Muscle layer of colon (tissue), 2 donors: ENCODE results near the gene IFNA8.
"Not testable (repeated sequence)": the region's sequence is repeated elsewhere in the genome, so short reads cannot be mapped to it uniquely, and the experiment has no call there.

Experiments
- H3K27ac ChIP-seq: one replicate; pipeline ENCODE4 v1.7.0; 2013; ENCODE audit warnings: low read depth, mild to moderate bottlenecking, low read length, moderate library complexity
- H3K27me3 ChIP-seq, 2 donors: one replicate each; pipeline ENCODE4 v1.7.0; 2013; ENCODE audit warnings: low read length in 2 of 2, mild to moderate bottlenecking in 2 of 2; ENCODE audit not compliant: insufficient read depth in 2 of 2, control insufficient read depth in 1 of 2
- H3K36me3 ChIP-seq: one replicate; pipeline ENCODE4 v1.7.0; 2013; ENCODE audit warnings: mild to moderate bottlenecking, low read length; ENCODE audit not compliant: insufficient read depth
- H3K4me1 ChIP-seq: one replicate; pipeline ENCODE4 v1.7.0; 2013; ENCODE audit warnings: mild to moderate bottlenecking, low read length; ENCODE audit not compliant: insufficient read depth
- H3K4me3 ChIP-seq, 2 donors: one replicate each; pipeline ENCODE4 v1.7.0; 2013; ENCODE audit warnings: low read length in 2 of 2, low read depth in 1 of 2, mild to moderate bottlenecking in 1 of 2, moderate library complexity in 1 of 2
- H3K9ac ChIP-seq: one replicate; pipeline ENCODE4 v1.7.0; 2013; ENCODE audit warnings: low read length
- H3K9me3 ChIP-seq: one replicate; pipeline ENCODE4 v1.7.0; 2013; ENCODE audit warnings: mild to moderate bottlenecking, low read length
- donor health status: abdominal sarcoma.
- donor health status: Adenocarcinoma of cecum.

The IFNA8 gene

GRCh38 chr9:21408817-21409216 lies at the start of gene IFNA8:
Gene IFNA8, plus strand, starts transcription at chr9:21409117. Its CDS starts 60 bp downstream, at chr9:21409177.
- Histone ChIP-seq H3K4me1 (no peaks in the 10 kb centered on the region), H3K36me3 (no peaks in the 10 kb centered on the region), H3K27ac (no peak within 1 kb of the TSS)

DNA sequence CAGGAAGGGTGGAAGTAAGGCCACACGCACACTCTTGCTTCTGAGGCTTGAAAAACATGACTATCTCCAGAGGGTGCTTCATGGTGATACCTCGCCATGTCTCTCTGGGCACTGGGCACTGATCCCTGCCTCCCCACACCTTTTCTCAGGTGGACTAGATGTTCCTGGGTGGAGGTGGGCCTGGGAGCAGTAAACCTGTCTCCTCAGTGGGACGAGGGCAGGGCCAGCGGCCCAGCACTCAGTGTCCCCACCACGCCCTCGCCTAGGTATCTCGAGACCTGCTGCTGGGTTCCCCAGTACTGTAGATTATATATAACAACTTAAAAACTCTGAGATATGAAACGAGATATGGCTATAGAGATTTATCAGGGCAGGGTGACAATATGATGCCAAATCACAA lies 46.6 kb upstream of the IFNA8 start:
- Histone ChIP-seq H3K4me3 (no peak overlapping the region), H3K36me3 (no peaks in the 10 kb centered on the region), H3K4me1 (no peaks in the 10 kb centered on the region), H3K27ac (no peak overlapping the region), H3K27me3 (no peaks in the 10 kb centered on the region), H3K9me3 (no peaks in the 10 kb centered on the region), H3K9ac (no peak overlapping the region)

More at GRCh38 chr9:21408817-21409216, at the start of gene IFNA8:
- no peak within 1 kb of the TSS for H3K9ac ChIP-seq
- no peaks in the 10 kb centered on the region for H3K9me3 ChIP-seq
- H3K27me3 ChIP-seq: no peaks in the 10 kb centered on the region
- H3K4me3 ChIP-seq: no peak within 1 kb of the TSS

DNA sequence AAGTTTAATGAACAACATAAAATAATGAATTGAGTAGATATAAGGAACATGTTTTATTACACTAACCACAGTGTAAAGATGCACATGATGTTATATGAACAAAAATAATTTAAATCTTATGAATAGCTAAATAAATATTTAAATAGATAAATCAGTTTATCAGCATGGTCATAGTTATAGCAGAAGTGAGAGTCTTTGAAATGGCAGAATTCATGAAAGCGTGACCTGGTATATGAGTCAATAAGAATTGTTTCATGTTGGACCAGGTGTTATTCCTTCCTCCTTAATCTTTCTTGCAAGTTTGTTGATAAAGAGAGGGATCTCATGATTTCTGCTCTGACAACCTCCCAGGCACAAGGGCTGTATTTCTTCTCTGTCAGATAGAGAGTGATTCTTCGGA lies 41.7 kb upstream of the IFNA8 start:
- H3K27me3 ChIP-seq, H3K9me3 ChIP-seq, H3K4me1 ChIP-seq, H3K9ac ChIP-seq, H3K27ac ChIP-seq, H3K4me3 ChIP-seq, H3K36me3 ChIP-seq: not testable (repeated sequence)

GRCh38 chr9:21367957-21368356 lies 41.0 kb upstream of the IFNA8 start, which contains the start of gene IFNA13:
Gene IFNA13, minus strand, starts transcription at chr9:21368057. Its CDS starts 47 bp downstream, at chr9:21368010.
- Histone ChIP-seq H3K27me3 (no peaks in the 10 kb centered on the region), H3K9ac (no peak within 1 kb of the TSS), H3K9me3 (no peaks in the 10 kb centered on the region), H3K36me3 (no peaks in the 10 kb centered on the region), H3K4me1 (no peaks in the 10 kb centered on the region), H3K27ac (no peak within 1 kb of the TSS), H3K4me3 (no peak within 1 kb of the TSS)

- H3K9me3 ChIP-seq, H3K27ac ChIP-seq, H3K4me3 ChIP-seq, H3K27me3 ChIP-seq, H3K4me1 ChIP-seq, H3K9ac ChIP-seq, H3K36me3 ChIP-seq: not testable (repeated sequence)
Observed at GRCh38 chr9:21371467-21371866, 37.5 kb upstream of the IFNA8 start.

DNA sequence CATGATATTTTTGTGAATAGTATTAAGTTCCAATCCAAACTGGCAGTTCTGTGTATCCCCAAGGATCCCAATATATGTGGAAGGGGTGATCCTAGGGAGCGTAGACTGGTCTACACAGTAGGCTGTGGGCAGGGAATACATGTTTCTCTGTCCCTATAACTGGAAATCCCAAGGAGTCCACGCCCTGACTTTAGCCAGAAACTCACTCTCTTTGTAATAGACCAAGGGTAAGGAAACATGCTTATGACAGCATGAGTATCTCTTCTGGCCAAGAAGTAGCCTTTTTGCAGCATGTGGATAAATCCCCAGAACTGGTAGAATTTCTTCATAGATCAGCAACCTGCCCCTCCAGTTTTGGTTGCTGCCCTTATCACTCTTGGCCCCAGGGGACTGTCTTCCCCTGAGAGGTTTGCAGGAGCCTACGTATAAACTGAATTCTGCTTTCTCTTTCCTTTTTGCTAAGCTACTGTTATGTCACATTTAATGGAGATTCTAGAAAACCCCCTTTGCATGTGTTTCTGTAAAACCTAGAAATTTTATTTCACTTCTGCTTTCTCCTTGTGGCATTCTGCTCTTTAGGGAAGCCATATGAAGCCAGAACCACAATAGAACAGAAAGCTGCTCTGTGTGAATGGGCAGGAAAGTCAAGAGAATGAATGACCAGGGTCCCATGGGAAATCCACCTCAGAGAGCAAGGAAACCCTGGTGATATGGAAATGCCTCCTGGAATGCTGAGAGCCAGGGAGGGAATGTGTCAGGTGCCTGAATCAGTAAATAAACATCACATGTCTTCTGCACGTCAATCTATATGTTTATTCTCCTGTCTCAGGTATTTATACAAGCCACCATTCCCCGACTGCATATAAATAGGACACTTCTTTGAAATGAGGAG lies 27.2 kb upstream of the IFNA8 start:
- Histone ChIP-seq H3K27ac (no peak overlapping the region), H3K4me3 (no peak overlapping the region), H3K36me3 (no peaks in the 10 kb centered on the region), H3K4me1 (no peaks in the 10 kb centered on the region), H3K9ac (no peak overlapping the region), H3K27me3 (no peaks in the 10 kb centered on the region), H3K9me3 (no peaks in the 10 kb centered on the region)

- no peaks in the 10 kb centered on the region for H3K27me3 ChIP-seq
- no peaks in the 10 kb centered on the region for H3K36me3 ChIP-seq
- no peaks in the 10 kb centered on the region for H3K4me1 ChIP-seq
- no peak overlapping the region for H3K4me3 ChIP-seq
- H3K27ac ChIP-seq: no peak overlapping the region
- no peaks in the 10 kb centered on the region for H3K9me3 ChIP-seq
- no peak overlapping the region for H3K9ac ChIP-seq
Observed at GRCh38 chr9:21383627-21384026, 25.3 kb upstream of the IFNA8 start.

- Histone ChIP-seq H3K36me3 (no peaks in the 10 kb centered on the region), H3K9ac (no peak within 1 kb of the TSS), H3K9me3 (no peaks in the 10 kb centered on the region), H3K4me1 (no peaks in the 10 kb centered on the region), H3K4me3 (no peak within 1 kb of the TSS), H3K27me3 (no peaks in the 10 kb centered on the region), H3K27ac (no peak within 1 kb of the TSS)
Observed at GRCh38 chr9:21385131-21385670, 23.7 kb upstream of the IFNA8 start, which contains the start of gene IFNA2. Gene IFNA2, minus strand, starts transcription at chr9:21385398. Its CDS starts 69 bp downstream, at chr9:21385329.

DNA sequence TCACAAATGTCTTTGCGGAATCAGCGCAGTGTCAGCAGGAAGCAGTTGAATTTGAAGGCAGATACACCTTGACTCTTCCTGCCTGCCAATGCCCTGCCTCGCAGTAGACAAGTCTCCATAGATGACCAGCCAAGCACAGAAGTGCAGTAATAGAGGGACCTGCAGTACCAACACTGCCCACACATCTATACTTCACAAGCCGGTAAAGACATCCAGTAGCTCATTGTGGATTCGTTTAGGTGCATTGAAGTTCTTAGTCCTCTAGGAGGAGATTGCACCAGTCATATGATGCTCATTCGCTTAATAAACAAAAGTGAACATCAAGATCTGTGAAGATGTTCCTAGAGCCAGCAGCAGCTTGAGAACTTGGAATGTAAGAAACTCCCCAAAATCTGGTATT lies 16.6 kb upstream of the IFNA8 start:
- no peak overlapping the region for H3K4me3 ChIP-seq
- no peaks in the 10 kb centered on the region for H3K36me3 ChIP-seq
- H3K27ac ChIP-seq: no peak overlapping the region
- H3K27me3 ChIP-seq: peaks cover 0 to 4% of the 10 kb centered on the region in 2 donors
- no peaks in the 10 kb centered on the region for H3K4me1 ChIP-seq
- no peak overlapping the region for H3K9ac ChIP-seq
- no peaks in the 10 kb centered on the region for H3K9me3 ChIP-seq

DNA sequence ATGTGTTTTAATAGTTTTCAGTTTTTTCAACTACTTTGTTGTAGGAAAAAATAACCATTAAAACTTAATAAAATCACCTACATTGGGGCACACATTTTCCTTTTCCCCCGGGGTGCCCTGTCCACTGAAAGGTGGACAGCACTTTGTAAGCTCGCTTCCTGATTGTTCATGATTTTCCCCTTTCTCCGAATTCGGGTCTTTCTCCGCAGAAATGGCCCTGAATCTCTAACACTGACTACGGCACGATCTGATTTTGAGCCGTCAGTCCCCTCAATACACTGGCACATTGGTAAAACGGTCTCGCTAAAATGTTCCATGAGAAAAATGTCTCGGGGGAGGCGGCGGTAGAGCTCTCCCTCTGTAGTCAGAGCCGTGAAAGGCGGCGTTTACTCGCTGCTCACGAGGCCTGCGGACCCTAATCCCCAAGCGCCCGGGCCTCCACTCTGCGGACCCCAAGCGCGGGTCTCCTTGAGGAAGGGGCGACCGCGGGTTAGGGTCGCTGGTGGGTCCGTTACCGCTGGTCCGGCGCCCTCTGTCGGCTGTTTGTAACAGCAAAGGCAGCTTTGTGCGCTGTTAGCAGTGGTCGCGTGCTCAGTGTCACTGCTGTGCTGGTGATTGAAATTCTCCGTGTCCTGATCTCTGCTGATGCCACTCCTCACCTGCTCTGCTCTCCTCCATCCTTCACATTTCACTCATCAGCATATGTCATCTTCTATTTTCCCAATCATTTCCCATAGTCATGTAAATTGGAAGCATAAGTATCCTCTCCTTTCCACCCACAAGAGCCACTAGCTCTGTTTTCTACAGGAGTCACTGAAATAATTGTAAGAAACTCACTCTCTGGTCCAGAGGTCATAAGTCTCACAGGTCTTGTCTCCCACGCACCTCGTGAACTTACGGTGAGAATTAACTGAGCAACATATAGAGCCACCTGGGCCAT lies 12.9 kb upstream of the IFNA8 start:
- Histone ChIP-seq H3K9me3 (no peaks in the 10 kb centered on the region), H3K9ac (peak overlapping the region; percentile 4), H3K4me1 (no peaks in the 10 kb centered on the region), H3K27ac (no peak overlapping the region), H3K36me3 (no peaks in the 10 kb centered on the region), H3K27me3 (peaks cover 0 to 4% of the 10 kb centered on the region in 2 donors), H3K4me3 (peak overlapping the region; percentile 62 to 63)

DNA sequence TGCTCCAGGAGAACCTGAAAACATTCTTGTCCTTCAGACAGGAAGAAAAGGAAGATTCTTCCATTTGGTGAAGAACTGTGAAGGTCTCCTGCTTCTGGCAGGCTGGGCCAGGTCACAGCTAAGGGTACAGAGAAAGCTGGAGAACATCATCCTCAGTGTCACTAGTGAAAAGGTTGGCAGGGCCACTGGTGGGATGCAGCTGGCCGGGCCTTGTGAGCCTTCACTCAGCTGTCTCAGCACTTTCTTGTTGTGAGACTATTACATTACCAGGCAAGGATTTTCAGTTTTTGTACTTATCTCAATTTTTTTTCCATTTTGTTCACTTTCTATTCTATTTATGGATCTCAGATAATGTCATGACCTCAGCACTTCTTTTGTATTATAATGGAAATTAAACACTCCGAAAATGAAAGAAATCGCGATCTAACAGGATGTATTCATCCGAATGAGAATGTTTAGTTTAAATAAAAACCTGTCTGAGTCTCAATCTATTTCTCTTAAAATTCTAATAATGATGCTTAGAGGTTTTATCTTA lies 9.9 kb upstream of the IFNA8 start:
- peaks cover 4 to 14% of the 10 kb centered on the region in 2 donors for H3K27me3 ChIP-seq
- no peak overlapping the region for H3K4me3 ChIP-seq
- H3K9ac ChIP-seq: no peak overlapping the region

More for the DNA sequence above, 9.9 kb upstream of the IFNA8 start:
- H3K36me3 ChIP-seq: no peaks in the 10 kb centered on the region
- peaks cover 6% of the 10 kb centered on the region for H3K4me1 ChIP-seq
- H3K9me3 ChIP-seq: no peaks in the 10 kb centered on the region
- no peak overlapping the region for H3K27ac ChIP-seq
